ENCODE results near the gene ABCF3. TPM values are rescaled to one million over a fixed set of nuclear protein-coding genes. Genes with fewer than 3 reads are reported as not detected.

ABCF3 gene, protein sequence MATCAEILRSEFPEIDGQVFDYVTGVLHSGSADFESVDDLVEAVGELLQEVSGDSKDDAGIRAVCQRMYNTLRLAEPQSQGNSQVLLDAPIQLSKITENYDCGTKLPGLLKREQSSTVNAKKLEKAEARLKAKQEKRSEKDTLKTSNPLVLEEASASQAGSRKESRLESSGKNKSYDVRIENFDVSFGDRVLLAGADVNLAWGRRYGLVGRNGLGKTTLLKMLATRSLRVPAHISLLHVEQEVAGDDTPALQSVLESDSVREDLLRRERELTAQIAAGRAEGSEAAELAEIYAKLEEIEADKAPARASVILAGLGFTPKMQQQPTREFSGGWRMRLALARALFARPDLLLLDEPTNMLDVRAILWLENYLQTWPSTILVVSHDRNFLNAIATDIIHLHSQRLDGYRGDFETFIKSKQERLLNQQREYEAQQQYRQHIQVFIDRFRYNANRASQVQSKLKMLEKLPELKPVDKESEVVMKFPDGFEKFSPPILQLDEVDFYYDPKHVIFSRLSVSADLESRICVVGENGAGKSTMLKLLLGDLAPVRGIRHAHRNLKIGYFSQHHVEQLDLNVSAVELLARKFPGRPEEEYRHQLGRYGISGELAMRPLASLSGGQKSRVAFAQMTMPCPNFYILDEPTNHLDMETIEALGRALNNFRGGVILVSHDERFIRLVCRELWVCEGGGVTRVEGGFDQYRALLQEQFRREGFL
- 93.3 TPM for total RNA-seq

DNA sequence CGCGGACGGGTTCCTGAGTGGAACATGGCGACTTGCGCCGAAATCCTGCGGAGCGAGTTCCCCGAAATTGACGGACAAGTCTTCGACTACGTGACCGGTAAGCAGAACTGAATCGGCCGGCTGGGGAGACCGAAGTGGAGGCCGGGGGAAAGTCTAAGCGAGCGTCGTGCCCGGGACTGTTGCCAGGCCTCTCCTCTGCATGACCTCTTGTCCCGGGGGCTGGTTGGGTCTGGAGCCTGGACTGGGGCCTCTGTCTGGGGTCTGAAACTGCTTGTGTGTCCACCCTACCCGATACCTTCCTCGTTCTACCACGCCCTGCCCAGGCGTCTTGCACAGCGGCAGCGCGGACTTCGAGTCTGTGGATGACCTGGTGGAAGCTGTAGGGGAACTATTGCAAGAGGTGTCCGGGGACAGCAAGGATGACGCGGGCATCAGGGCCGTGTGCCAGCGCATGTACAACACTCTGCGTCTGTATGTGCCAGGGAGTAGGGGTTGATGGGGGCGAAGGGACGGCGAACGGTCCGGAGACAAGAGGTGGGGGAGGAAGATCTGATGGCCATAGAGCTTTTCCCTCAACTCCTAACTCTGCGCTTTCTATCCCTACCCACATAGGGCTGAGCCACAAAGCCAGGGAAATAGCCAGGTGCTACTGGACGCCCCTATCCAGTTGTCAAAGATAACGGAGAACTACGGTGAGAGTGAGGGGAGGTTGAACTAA, at the start of gene ABCF3:
Gene ABCF3 (plus strand): TSS at position 16 of the 718 bp plus-strand sequence. CDS start 9 bp downstream, at position 25.
- Histone ChIP-seq H3K27ac (peak within 1 kb of the TSS; percentile 87 to 93), H3K9me3 (no peaks in the 10 kb centered on the region), H3K4me1 (peaks cover 0 to 16% of the 10 kb centered on the region in 2 donors), H3K27me3 (no peaks in the 10 kb centered on the region), H3K36me3 (peaks cover 58 to 66% of the 10 kb centered on the region in 2 donors), H3K4me3 (peak within 1 kb of the TSS; percentile 91 to 97)
- TF ChIP-seq, protein P1, sequence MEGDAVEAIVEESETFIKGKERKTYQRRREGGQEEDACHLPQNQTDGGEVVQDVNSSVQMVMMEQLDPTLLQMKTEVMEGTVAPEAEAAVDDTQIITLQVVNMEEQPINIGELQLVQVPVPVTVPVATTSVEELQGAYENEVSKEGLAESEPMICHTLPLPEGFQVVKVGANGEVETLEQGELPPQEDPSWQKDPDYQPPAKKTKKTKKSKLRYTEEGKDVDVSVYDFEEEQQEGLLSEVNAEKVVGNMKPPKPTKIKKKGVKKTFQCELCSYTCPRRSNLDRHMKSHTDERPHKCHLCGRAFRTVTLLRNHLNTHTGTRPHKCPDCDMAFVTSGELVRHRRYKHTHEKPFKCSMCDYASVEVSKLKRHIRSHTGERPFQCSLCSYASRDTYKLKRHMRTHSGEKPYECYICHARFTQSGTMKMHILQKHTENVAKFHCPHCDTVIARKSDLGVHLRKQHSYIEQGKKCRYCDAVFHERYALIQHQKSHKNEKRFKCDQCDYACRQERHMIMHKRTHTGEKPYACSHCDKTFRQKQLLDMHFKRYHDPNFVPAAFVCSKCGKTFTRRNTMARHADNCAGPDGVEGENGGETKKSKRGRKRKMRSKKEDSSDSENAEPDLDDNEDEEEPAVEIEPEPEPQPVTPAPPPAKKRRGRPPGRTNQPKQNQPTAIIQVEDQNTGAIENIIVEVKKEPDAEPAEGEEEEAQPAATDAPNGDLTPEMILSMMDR (IDR thresholded peaks at IDR 0.05) = no peak
- peak in 1 of 2 donors; percentile 80 for DNase-seq (ENCODE audit: low spot score in 2 of 2)
- intact Hi-C loops (cut with DNase I) = loop anchor here (1.0 to 5.0 kb wide), 6 partner anchors 10 to 176 kb away; partner anchors contain the start of genes ABCC5, CLCN2, EEF1AKMT4 and FAM131A

DNA sequence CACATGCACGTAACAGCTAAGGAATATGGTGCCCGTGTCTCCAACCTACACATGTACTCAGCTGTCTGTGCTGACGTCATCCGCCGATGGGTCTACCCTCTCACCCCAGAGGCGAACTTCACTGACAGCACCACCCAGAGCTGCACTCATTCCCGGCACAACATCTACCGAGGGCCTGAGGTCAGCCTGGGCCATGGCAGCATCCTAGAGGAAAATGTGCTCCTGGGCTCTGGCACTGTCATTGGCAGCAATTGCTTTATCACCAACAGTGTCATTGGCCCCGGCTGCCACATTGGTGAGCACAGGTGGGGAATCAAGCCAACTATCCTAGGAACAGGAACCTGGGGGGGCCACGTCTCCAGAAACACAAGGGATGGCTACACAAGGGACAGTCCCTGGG, 45.6 kb upstream of the ABCF3 start:
- intact Hi-C loops (cut with DNase I) = no loop called here
- no peak for DNase-seq (ENCODE audit: low spot score in 2 of 2)
- Histone ChIP-seq H3K36me3 (peaks cover 55 to 65% of the 10 kb centered on the region in 2 donors), H3K4me3 (no peak overlapping the region), H3K27me3 (no peaks in the 10 kb centered on the region), H3K4me1 (peaks cover 3 to 9% of the 10 kb centered on the region in 2 donors), H3K27ac (no peak overlapping the region), H3K9me3 (no peaks in the 10 kb centered on the region)
- TF ChIP-seq, protein P1 (IDR thresholded peaks at IDR 0.05) = no peak

DNA sequence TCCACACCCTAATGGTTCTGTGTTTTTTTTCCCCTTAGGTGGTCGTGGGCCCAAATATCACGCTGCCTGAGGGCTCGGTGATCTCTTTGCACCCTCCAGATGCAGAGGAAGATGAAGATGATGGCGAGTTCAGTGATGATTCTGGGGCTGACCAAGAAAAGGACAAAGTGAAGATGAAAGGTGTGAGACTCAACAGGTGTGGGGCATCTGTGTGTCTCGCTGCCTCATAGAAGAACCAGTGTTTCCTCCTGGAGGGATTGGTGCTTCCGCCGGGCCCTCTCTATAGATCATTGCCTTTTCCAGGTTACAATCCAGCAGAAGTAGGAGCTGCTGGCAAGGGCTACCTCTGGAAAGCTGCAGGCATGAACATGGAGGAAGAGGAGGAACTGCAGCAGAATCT, 43.8 kb upstream of the ABCF3 start:
- H3K9me3 ChIP-seq = no peaks in the 10 kb centered on the region
- H3K27ac ChIP-seq = no peak overlapping the region
- H3K27me3 ChIP-seq = no peaks in the 10 kb centered on the region
- intact Hi-C loops (cut with DNase I) = no loop called here
- peaks cover 64 to 70% of the 10 kb centered on the region in 2 donors for H3K36me3 ChIP-seq
- no peak overlapping the region for H3K4me3 ChIP-seq
- DNase-seq (ENCODE audit: low spot score in 2 of 2) = no peak
- H3K4me1 ChIP-seq = no peaks in the 10 kb centered on the region
- TF ChIP-seq, protein P1 (IDR thresholded peaks at IDR 0.05) = no peak

DNA sequence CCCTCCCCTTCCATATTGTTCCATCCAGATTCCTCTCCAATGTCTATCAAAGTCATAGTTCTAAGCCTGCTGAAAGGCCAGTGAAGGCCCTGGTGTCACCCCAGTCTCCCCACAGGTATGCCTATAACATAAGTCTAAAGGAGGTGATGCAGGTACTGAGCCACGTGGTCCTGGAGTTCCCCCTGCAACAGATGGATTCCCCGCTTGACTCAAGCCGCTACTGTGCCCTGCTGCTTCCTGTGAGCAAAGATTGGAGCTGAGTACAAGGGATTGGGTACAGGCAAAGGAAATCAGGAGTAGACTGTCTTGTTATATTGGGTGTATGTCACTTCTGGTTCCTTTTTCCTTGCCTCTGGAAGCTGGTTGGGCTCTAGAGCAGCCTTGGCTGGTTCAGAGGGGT, 42.7 kb upstream of the ABCF3 start:
- Histone ChIP-seq H3K4me3 (no peak overlapping the region), H3K27me3 (no peaks in the 10 kb centered on the region), H3K27ac (no peak overlapping the region), H3K36me3 (peaks cover 64 to 70% of the 10 kb centered on the region in 2 donors), H3K9me3 (no peaks in the 10 kb centered on the region), H3K4me1 (no peaks in the 10 kb centered on the region)
- TF ChIP-seq, protein P1 (IDR thresholded peaks at IDR 0.05) = no peak
- no peak for DNase-seq (ENCODE audit: low spot score in 2 of 2)
- intact Hi-C loops (cut with DNase I) = no loop called here

DNA sequence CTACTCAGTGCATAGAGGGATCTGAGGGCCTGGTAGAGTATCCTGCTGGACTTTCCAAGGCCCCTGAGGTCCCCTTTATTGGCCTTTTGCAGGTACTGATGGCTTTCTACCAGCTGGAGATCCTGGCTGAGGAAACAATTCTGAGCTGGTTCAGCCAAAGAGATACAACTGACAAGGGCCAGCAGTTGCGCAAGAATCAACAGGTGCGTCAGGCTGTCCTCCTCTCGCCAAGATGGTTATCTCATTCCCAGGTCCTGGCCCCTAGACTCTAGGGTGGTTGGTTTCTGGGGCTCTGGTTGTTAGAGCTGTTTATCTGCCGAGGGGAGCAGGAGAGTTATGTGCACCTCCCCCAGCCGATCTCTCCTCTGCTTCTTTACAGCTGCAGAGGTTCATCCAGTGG, 41.5 kb upstream of the ABCF3 start:
- H3K4me3 ChIP-seq = no peak overlapping the region
- peaks cover 61 to 64% of the 10 kb centered on the region in 2 donors for H3K36me3 ChIP-seq
- intact Hi-C loops (cut with DNase I) = no loop called here
- H3K4me1 ChIP-seq = no peaks in the 10 kb centered on the region
- H3K27ac ChIP-seq = no peak overlapping the region
- H3K27me3 ChIP-seq = no peaks in the 10 kb centered on the region
- DNase-seq (ENCODE audit: low spot score in 2 of 2) = no peak
- TF ChIP-seq, protein P1 (IDR thresholded peaks at IDR 0.05) = no peak
- no peaks in the 10 kb centered on the region for H3K9me3 ChIP-seq
